Keratinocyte (primary cell): ENCODE measurements around the gene AMN. TPM values are rescaled to one million over a fixed set of nuclear protein-coding genes. Genes with fewer than 3 reads are reported as not detected.
A peak's percentile ranks its signal among the peaks of the same experiment; 100 is the strongest.

Source experiments
- DNase-seq: peaks from one replicate; pipeline ENCODE4 v3.0.0-alpha.2; 2011; ENCODE audit warnings: low read depth, missing footprints, low spot score
- FAIRE-seq: peaks from 2 replicates; lab custom pipeline; 2011; peaks lifted over from hg19 to GRCh38; lab: Jason Lieb, UNC
- H2AFZ ChIP-seq: 2 replicates; pipeline ENCODE4 v1.6.0; 2012; ENCODE audit warnings: low read length, control low read depth, inconsistent platforms; ENCODE audit not compliant: control insufficient read depth
- H3K27ac ChIP-seq: 2 replicates; pipeline ENCODE4 v1.5.1; 2011; ENCODE audit warnings: low read length; ENCODE audit not compliant: control insufficient read depth, insufficient read depth
- H3K27me3 ChIP-seq: 3 replicates; pipeline ENCODE4 v1.6.0; 2011; ENCODE audit warnings: low read length; ENCODE audit not compliant: control insufficient read depth, insufficient read depth; ENCODE audit errors: extremely low read depth
- H3K36me3 ChIP-seq, 2 experiments: 2 replicates in 1 of 2; 3 replicates in 1 of 2; pipeline ENCODE4 v1.5.1; 2011; ENCODE audit warnings: low read length in 2 of 2, mild to moderate bottlenecking in 1 of 2; ENCODE audit not compliant: control insufficient read depth in 2 of 2, insufficient read depth in 2 of 2; ENCODE audit errors: extremely low read depth in 1 of 2
- H3K4me1 ChIP-seq: 3 replicates; pipeline ENCODE4 v1.5.1; 2011; ENCODE audit warnings: low read length; ENCODE audit not compliant: control insufficient read depth, insufficient read depth; ENCODE audit errors: extremely low read depth
- H3K4me2 ChIP-seq: 3 replicates; pipeline ENCODE4 v1.6.0; 2011; ENCODE audit warnings: low read depth, low read length; ENCODE audit not compliant: control insufficient read depth, insufficient read depth; ENCODE audit errors: extremely low read depth
- H3K4me3 ChIP-seq, 3 experiments: fragments of 200-600 bp in 1 of 3; sonication (generic) in 1 of 3; 2 replicates in 2 of 3; 3 replicates in 1 of 3; pipeline ENCODE4 v1.5.1; 2011 to 2016; ENCODE audit warnings: low read length in 3 of 3, mild to moderate bottlenecking in 3 of 3, control low read depth in 2 of 3, inconsistent platforms in 1 of 3, low read depth in 1 of 3, mixed read lengths in 1 of 3, mixed run types in 1 of 3, moderate library complexity in 1 of 3; ENCODE audit not compliant: control insufficient read depth in 2 of 3, insufficient read depth in 2 of 3; ENCODE audit errors: extremely low read depth in 1 of 3
- H3K79me2 ChIP-seq: 2 replicates; pipeline ENCODE4 v1.6.0; 2012; ENCODE audit warnings: low read length; ENCODE audit not compliant: control insufficient read depth, insufficient read depth
- H3K9ac ChIP-seq: 3 replicates; pipeline ENCODE4 v1.6.0; 2011; ENCODE audit warnings: low read length; ENCODE audit not compliant: control insufficient read depth, insufficient read depth; ENCODE audit errors: extremely low read depth
- H3K9me1 ChIP-seq: 3 replicates; pipeline ENCODE4 v1.6.0; 2011; ENCODE audit warnings: low read length; ENCODE audit not compliant: control insufficient read depth, insufficient read depth; ENCODE audit errors: extremely low read depth
- H3K9me3 ChIP-seq: 2 replicates; pipeline ENCODE4 v1.5.1; 2012; ENCODE audit warnings: low read depth, low read length; ENCODE audit not compliant: control insufficient read depth
- H4K20me1 ChIP-seq: 3 replicates; pipeline ENCODE4 v1.6.0; 2011; ENCODE audit warnings: low read length; ENCODE audit not compliant: control insufficient read depth, insufficient read depth; ENCODE audit errors: extremely low read depth
- EZH2 ChIP-seq: IDR thresholded peaks from one replicate; pipeline ENCODE4 v1.6.1; 2012; ENCODE audit warnings: inconsistent platforms, mild to moderate bottlenecking, low read length, moderate library complexity
- dilution Hi-C: fragments of 300-500 bp; cut with MboI; formaldehyde crosslinking; loops from one replicate; pipeline ENCODE4 v1.7.0; 2020; ENCODE audit warnings: low sequenced_read_pairs; ENCODE audit not compliant: extremely low pct_ligation_motif_present
- polyA plus RNA-seq, 5 experiments: library from polyadenylated mRNA; depleted of rRNA in 3 of 5; stranded (reverse) in 3 of 5; stranded (forward) in 1 of 5; unstranded in 1 of 5; fragments of >200 nt; gene quantifications; 1 replicate in 1 of 5; 2 replicates in 3 of 5; 3 replicates in 1 of 5; pipeline versions ENCODE4 v1.2.1 to v1.2.3, GENCODE V29; 2011 to 2012; ENCODE audit warnings: missing spikeins in 2 of 5, low read depth in 1 of 5, low replicate concordance in 1 of 5
- TF ChIP-seq, protein P1 (sequence below), 3 experiments: IDR thresholded peaks in 1 of 3; conservative IDR thresholded peaks in 1 of 3; optimal IDR thresholded peaks in 1 of 3; 2 replicates in 2 of 3; 3 replicates in 1 of 3; pipeline versions ENCODE3 to v1.5.1; 2011; ENCODE audit warnings: low read length in 3 of 3, mild to moderate bottlenecking in 3 of 3, moderate library complexity in 2 of 3, control low read depth in 1 of 3, inconsistent platforms in 1 of 3; ENCODE audit not compliant: insufficient read depth in 2 of 3; ENCODE audit errors: extremely low read depth in 1 of 3

Gene AMN
- polyA plus RNA-seq, 1 donor (not counting 4 experiments of a cell fraction or from before 2014, with no cell fraction given) = 0.22 TPM

DNA sequence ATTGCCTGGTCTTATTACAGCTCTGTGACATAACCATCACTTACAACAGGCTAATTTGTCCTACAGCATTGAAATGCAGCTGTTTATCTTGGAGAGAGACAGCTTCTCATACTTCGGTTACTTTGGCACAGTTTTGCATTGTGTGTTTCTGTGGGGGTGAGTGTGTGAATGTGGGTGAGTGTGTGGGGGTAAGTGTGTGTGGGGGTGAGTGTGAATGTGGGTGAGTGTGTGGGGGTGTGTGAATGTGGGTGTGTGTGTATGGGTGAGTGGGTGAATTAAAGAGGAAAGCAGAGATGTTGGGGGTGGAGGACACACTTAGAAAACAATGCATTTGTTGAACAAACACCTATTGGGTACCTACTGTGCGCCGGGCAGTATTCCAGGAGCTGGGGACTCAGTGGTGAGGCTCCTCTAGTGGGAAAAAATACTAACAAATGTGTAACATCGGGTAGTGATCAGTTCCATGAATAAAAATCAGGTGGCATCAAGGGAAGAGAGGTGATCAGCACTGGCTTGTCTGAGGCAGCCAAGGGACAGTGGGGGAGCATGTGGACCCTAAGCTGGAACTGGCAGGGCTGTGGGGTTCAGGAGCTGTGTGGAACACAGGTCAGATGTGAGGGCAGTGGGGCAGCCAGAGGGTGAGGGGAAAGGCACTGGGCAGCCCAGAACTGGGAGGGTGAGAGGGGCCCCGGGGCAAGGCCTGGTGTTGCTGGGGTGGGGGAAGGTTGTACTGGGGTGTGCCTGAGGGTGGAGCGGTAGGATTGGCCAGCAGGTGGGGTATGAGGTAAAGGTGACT is 44.1 kb upstream of the AMN start:
- Histone ChIP-seq H3K27me3 (no peaks in the 10 kb centered on the region), H3K27ac (no peak overlapping the region), H3K4me2 (no peak overlapping the region), H3K4me3 (no peak overlapping the region), H4K20me1 (no peaks in the 10 kb centered on the region), H3K4me1 (no peaks in the 10 kb centered on the region), H3K9me1 (no peaks in the 10 kb centered on the region), H3K36me3 (peaks cover 8% of the 10 kb centered on the region in 2 experiments), H3K79me2 (no peaks in the 10 kb centered on the region), H3K9ac (no peak overlapping the region), H3K9me3 (no peaks in the 10 kb centered on the region), H2AFZ (no peak overlapping the region)
- no peak for FAIRE-seq
- TF ChIP-seq, protein P1, sequence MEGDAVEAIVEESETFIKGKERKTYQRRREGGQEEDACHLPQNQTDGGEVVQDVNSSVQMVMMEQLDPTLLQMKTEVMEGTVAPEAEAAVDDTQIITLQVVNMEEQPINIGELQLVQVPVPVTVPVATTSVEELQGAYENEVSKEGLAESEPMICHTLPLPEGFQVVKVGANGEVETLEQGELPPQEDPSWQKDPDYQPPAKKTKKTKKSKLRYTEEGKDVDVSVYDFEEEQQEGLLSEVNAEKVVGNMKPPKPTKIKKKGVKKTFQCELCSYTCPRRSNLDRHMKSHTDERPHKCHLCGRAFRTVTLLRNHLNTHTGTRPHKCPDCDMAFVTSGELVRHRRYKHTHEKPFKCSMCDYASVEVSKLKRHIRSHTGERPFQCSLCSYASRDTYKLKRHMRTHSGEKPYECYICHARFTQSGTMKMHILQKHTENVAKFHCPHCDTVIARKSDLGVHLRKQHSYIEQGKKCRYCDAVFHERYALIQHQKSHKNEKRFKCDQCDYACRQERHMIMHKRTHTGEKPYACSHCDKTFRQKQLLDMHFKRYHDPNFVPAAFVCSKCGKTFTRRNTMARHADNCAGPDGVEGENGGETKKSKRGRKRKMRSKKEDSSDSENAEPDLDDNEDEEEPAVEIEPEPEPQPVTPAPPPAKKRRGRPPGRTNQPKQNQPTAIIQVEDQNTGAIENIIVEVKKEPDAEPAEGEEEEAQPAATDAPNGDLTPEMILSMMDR (optimal IDR thresholded peaks at IDR 0.05 in 1 of 3, IDR thresholded peaks at IDR 0.05 in 1 of 3, conservative IDR thresholded peaks at IDR 0.05 in 1 of 3; ENCODE audit: extremely low read depth in 1 of 3, insufficient read depth in 2 of 3, low read length in 3 of 3) = peak in 1 of 3 experiments; percentile 39
- TF ChIP-seq EZH2 = no peak
- dilution Hi-C loops = no loop called here
- no peak for DNase-seq

DNA sequence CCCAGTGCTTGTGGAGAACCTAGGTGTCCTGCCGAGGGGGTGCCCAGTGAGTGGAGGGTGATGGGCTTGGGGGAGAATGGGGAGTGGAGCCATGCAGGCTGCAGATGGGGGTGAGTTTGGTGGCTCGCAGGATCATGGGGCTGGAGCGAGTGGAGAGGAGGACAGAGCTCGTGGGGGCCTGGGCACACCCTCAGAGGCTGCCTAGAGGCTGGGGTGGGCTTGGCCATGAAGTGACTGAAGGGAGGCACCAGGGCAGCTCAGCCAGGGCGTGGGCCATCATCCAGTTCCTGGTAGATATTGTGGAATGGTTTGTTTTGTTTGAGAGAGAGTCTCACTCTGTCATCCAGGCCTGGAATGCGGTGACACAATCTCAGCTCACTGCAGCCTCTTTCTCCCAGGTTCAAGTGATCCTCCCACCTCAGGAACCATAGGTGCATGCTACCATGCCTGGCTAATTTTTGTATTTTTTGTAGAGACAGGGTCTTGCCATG is 43.4 kb upstream of the AMN start:
- Histone ChIP-seq H3K9me3 (no peaks in the 10 kb centered on the region), H3K79me2 (no peaks in the 10 kb centered on the region), H3K9me1 (no peaks in the 10 kb centered on the region), H2AFZ (no peak overlapping the region), H3K4me1 (no peaks in the 10 kb centered on the region), H3K4me3 (no peak overlapping the region), H3K36me3 (peaks cover 8 to 10% of the 10 kb centered on the region in 2 experiments), H3K27ac (no peak overlapping the region), H3K4me2 (no peak overlapping the region), H3K9ac (no peak overlapping the region), H4K20me1 (no peaks in the 10 kb centered on the region), H3K27me3 (no peaks in the 10 kb centered on the region)
- no peak for FAIRE-seq
- dilution Hi-C loops = no loop called here
- DNase-seq = no peak
- TF ChIP-seq, protein P1 (optimal IDR thresholded peaks at IDR 0.05 in 1 of 3, IDR thresholded peaks at IDR 0.05 in 1 of 3, conservative IDR thresholded peaks at IDR 0.05 in 1 of 3; ENCODE audit: extremely low read depth in 1 of 3, insufficient read depth in 2 of 3, low read length in 3 of 3) = no peak
- TF ChIP-seq EZH2 = no peak
